Measurements from ENCODE around the gene AGBL4.

AGBL4 gene

GRCh38 chr1:48978413-48978812 is 1045.3 kb downstream of the AGBL4 start:
- Histone ChIP-seq H3K4me2 (ENCODE audit: insufficient read depth, low read length) (no peak overlapping the region), H3K4me3 (ENCODE audit: low read depth in 1 of 2, low read length in 2 of 2) (no peak overlapping the region), H3K27me3 (ENCODE audit: insufficient read depth, low read length, poor library complexity) (no peaks in the 10 kb centered on the region)

GRCh38 chr1:48977273-48977672 is 1046.5 kb downstream of the AGBL4 start:
- DNase-seq (no peak), ATAC-seq (ENCODE audit: insufficient read depth, low read depth) (no peak)
- Histone ChIP-seq H3K4me1 (ENCODE audit: insufficient read depth, low read length) (no peaks in the 10 kb centered on the region), H3K4me3 (ENCODE audit: low read depth in 1 of 2, low read length in 2 of 2) (no peak overlapping the region), H3K79me2 (ENCODE audit: insufficient read depth, low read length) (no peaks in the 10 kb centered on the region), H3K27me3 (ENCODE audit: insufficient read depth, low read length, poor library complexity) (no peaks in the 10 kb centered on the region), H2AFZ (ENCODE audit: low read depth, low read length) (no peak overlapping the region), H3K27ac (ENCODE audit: low read length) (no peak overlapping the region), H3K4me2 (ENCODE audit: insufficient read depth, low read length) (no peak overlapping the region), H3K9me3 (ENCODE audit: insufficient read depth, low read length, severe bottlenecking) (no peaks in the 10 kb centered on the region), H3K9ac (ENCODE audit: low read depth, low read length) (no peak overlapping the region), H3K36me3 (ENCODE audit: insufficient read depth, low read length) (no peaks in the 10 kb centered on the region), H4K20me1 (ENCODE audit: insufficient read depth, low read length) (no peaks in the 10 kb centered on the region)
- TF ChIP-seq CTCF (IDR thresholded peaks at IDR 0.05; ENCODE audit: borderline replicate concordance, extremely low read depth, low read length, poor library complexity, severe bottlenecking) (no peak), EZH2 (IDR thresholded peaks at IDR 0.05; ENCODE audit: borderline replicate concordance, low read depth, low read length, severe bottlenecking) (no peak)

More at GRCh38 chr1:48978413-48978812, 1045.3 kb downstream of the AGBL4 start:
- H3K9ac ChIP-seq (ENCODE audit: low read depth, low read length) = no peak overlapping the region
- ATAC-seq (ENCODE audit: insufficient read depth, low read depth) (no peak), DNase-seq (no peak)
- no peaks in the 10 kb centered on the region for H4K20me1 ChIP-seq (ENCODE audit: insufficient read depth, low read length)
- no peak overlapping the region for H2AFZ ChIP-seq (ENCODE audit: low read depth, low read length)
- TF ChIP-seq CTCF (IDR thresholded peaks at IDR 0.05; ENCODE audit: borderline replicate concordance, extremely low read depth, low read length, poor library complexity, severe bottlenecking) (no peak), EZH2 (IDR thresholded peaks at IDR 0.05; ENCODE audit: borderline replicate concordance, low read depth, low read length, severe bottlenecking) (no peak)
- no peaks in the 10 kb centered on the region for H3K9me3 ChIP-seq (ENCODE audit: insufficient read depth, low read length, severe bottlenecking)
- no peak overlapping the region for H3K27ac ChIP-seq (ENCODE audit: low read length)
- H3K36me3 ChIP-seq (ENCODE audit: insufficient read depth, low read length) = no peaks in the 10 kb centered on the region
- H3K4me1 ChIP-seq (ENCODE audit: insufficient read depth, low read length) = no peaks in the 10 kb centered on the region
- no peaks in the 10 kb centered on the region for H3K79me2 ChIP-seq (ENCODE audit: insufficient read depth, low read length)

GRCh38 chr1:48969971-48970370 is 1053.8 kb downstream of the AGBL4 start:
- ATAC-seq (ENCODE audit: insufficient read depth, low read depth) (no peak), DNase-seq (no peak)
- Histone ChIP-seq H3K4me1 (ENCODE audit: insufficient read depth, low read length) (no peaks in the 10 kb centered on the region), H3K27ac (ENCODE audit: low read length) (no peak overlapping the region), H3K79me2 (ENCODE audit: insufficient read depth, low read length) (no peaks in the 10 kb centered on the region), H3K9me3 (ENCODE audit: insufficient read depth, low read length, severe bottlenecking) (no peaks in the 10 kb centered on the region), H3K4me2 (ENCODE audit: insufficient read depth, low read length) (no peak overlapping the region), H3K9ac (ENCODE audit: low read depth, low read length) (no peak overlapping the region), H4K20me1 (ENCODE audit: insufficient read depth, low read length) (no peaks in the 10 kb centered on the region), H3K27me3 (ENCODE audit: insufficient read depth, low read length, poor library complexity) (no peaks in the 10 kb centered on the region), H3K36me3 (ENCODE audit: insufficient read depth, low read length) (no peaks in the 10 kb centered on the region), H3K4me3 (ENCODE audit: low read depth in 1 of 2, low read length in 2 of 2) (no peak overlapping the region), H2AFZ (ENCODE audit: low read depth, low read length) (no peak overlapping the region)
- no peak for TF ChIP-seq EZH2 (IDR thresholded peaks at IDR 0.05; ENCODE audit: borderline replicate concordance, low read depth, low read length, severe bottlenecking)
- TF ChIP-seq CTCF (IDR thresholded peaks at IDR 0.05; ENCODE audit: borderline replicate concordance, extremely low read depth, low read length, poor library complexity, severe bottlenecking) = no peak

- no peak for ATAC-seq (ENCODE audit: insufficient read depth, low read depth)
- Histone ChIP-seq H3K9me3 (ENCODE audit: insufficient read depth, low read length, severe bottlenecking) (no peaks in the 10 kb centered on the region), H3K9ac (ENCODE audit: low read depth, low read length) (no peak overlapping the region), H3K36me3 (ENCODE audit: insufficient read depth, low read length) (no peaks in the 10 kb centered on the region), H3K79me2 (ENCODE audit: insufficient read depth, low read length) (no peaks in the 10 kb centered on the region), H3K4me3 (ENCODE audit: low read depth in 1 of 2, low read length in 2 of 2) (no peak overlapping the region), H3K4me2 (ENCODE audit: insufficient read depth, low read length) (no peak overlapping the region), H2AFZ (ENCODE audit: low read depth, low read length) (no peak overlapping the region), H3K27ac (ENCODE audit: low read length) (no peak overlapping the region), H3K4me1 (ENCODE audit: insufficient read depth, low read length) (no peaks in the 10 kb centered on the region), H4K20me1 (ENCODE audit: insufficient read depth, low read length) (no peaks in the 10 kb centered on the region), H3K27me3 (ENCODE audit: insufficient read depth, low read length, poor library complexity) (no peaks in the 10 kb centered on the region)
- DNase-seq = no peak
- TF ChIP-seq CTCF (IDR thresholded peaks at IDR 0.05; ENCODE audit: borderline replicate concordance, extremely low read depth, low read length, poor library complexity, severe bottlenecking) (no peak), EZH2 (IDR thresholded peaks at IDR 0.05; ENCODE audit: borderline replicate concordance, low read depth, low read length, severe bottlenecking) (no peak)
Observed at GRCh38 chr1:48967318-48967717, 1056.4 kb downstream of the AGBL4 start.
